ENCODE measurements around the gene ATP5PD. TPM values are rescaled to one million over a fixed set of nuclear protein-coding genes. Genes with fewer than 3 reads are reported as not detected.

The ATP5PD gene
- total RNA-seq, 4 donors from 2014 or later = 213 to 337 (median 307) TPM

Small RNAs within 50 kb of the gene (small RNA-seq; reads per million reads assigned to genes)
- 0 reads per million in 4 donors for gene AC111186.1
- 0 reads per million in 4 donors for gene RF00019
- 0 reads per million in 4 donors for gene RN7SL573P
- gene RNU6-362P = 0 reads per million in 4 donors

Other genes with a start within 250 kb of the ATP5PD start
- gene GRIN2C, start 187.1 kb downstream of the ATP5PD start, total RNA-seq = 1 to 10 TPM in 1 of 4 donors, under 1 TPM in 2, not detected in 1; 0.16 to 3.5 (median 0.42) TPM
- 1 to 10 TPM; 3.6 to 7.8 (median 4.6) TPM for gene FDXR, start 174.0 kb downstream of the ATP5PD start, total RNA-seq
- gene FADS6, start 153.3 kb downstream of the ATP5PD start, total RNA-seq = under 1 TPM in 1 of 4 donors, not detected in 3; 0.37 TPM
- not detected for gene USH1G, start 123.7 kb downstream of the ATP5PD start, total RNA-seq
- gene OTOP2, start 122.7 kb downstream of the ATP5PD start, total RNA-seq = not detected
- gene OTOP3, start 111.1 kb downstream of the ATP5PD start, total RNA-seq = under 1 TPM in 2 of 4 donors, not detected in 2; 0.31 to 0.82 TPM
- gene HID1, start 74.2 kb downstream of the ATP5PD start, total RNA-seq = 10 to 100 TPM in 2 of 4 donors, 1 to 10 TPM in 2; 4.6 to 21.9 (median 10.8) TPM
- 10 to 100 TPM; 11.8 to 35.3 (median 18.1) TPM for gene CDR2L, start 59.3 kb downstream of the ATP5PD start, total RNA-seq
- 100 to 1,000 TPM in 1 of 4 donors, 10 to 100 TPM in 3; 36.6 to 112 (median 50.5) TPM for gene MRPL58, start 34.3 kb downstream of the ATP5PD start, total RNA-seq
- 10 to 100 TPM; 27.1 to 39.7 (median 28.8) TPM for gene KCTD2, start 256 bp upstream of the ATP5PD start, total RNA-seq
- 1 to 10 TPM; 4.0 to 6.9 (median 5.2) TPM for gene SLC16A5, start 41.0 kb upstream of the ATP5PD start, total RNA-seq
- 1 to 10 TPM; 2.4 to 6.1 (median 3.9) TPM for gene ARMC7, start 63.0 kb upstream of the ATP5PD start, total RNA-seq
- gene NT5C, start 84.8 kb upstream of the ATP5PD start, total RNA-seq = 100 to 1,000 TPM in 2 of 4 donors, 10 to 100 TPM in 2; 74.5 to 121 (median 99.6) TPM
- 10 to 100 TPM in 3 of 4 donors, 1 to 10 TPM in 1; 9.3 to 48.5 (median 25.0) TPM for gene JPT1, start 107.5 kb upstream of the ATP5PD start, total RNA-seq
- gene SUMO2, start 136.0 kb upstream of the ATP5PD start, total RNA-seq = 10 to 100 TPM; 67.7 to 95.2 (median 69.9) TPM
- gene NUP85, start 158.7 kb upstream of the ATP5PD start, total RNA-seq = 10 to 100 TPM; 19.6 to 62.3 (median 22.3) TPM
- 10 to 100 TPM; 19.5 to 27.8 (median 24.5) TPM for gene GGA3, start 214.6 kb upstream of the ATP5PD start, total RNA-seq
- 10 to 100 TPM; 35.0 to 46.4 (median 38.3) TPM for gene MRPS7, start 214.9 kb upstream of the ATP5PD start, total RNA-seq
- 10 to 100 TPM; 28.5 to 50.7 (median 44.4) TPM for gene MIF4GD, start 224.3 kb upstream of the ATP5PD start, total RNA-seq
- 10 to 100 TPM in 3 of 4 donors, 1 to 10 TPM in 1; 7.3 to 14.5 (median 13.4) TPM for gene SLC25A19, start 242.5 kb upstream of the ATP5PD start, total RNA-seq